HG02571 (cell line): Measurements from ENCODE around the gene VCP.

Source experiments
- ATAC-seq: cut with Tn5 transposase; IDR thresholded peaks from one replicate; pipeline ENCODE4 v1.9.1; 2021; ENCODE audit warnings: mild to moderate bottlenecking, moderate library complexity; ENCODE audit not compliant: unreplicated experiment

The VCP gene

DNA sequence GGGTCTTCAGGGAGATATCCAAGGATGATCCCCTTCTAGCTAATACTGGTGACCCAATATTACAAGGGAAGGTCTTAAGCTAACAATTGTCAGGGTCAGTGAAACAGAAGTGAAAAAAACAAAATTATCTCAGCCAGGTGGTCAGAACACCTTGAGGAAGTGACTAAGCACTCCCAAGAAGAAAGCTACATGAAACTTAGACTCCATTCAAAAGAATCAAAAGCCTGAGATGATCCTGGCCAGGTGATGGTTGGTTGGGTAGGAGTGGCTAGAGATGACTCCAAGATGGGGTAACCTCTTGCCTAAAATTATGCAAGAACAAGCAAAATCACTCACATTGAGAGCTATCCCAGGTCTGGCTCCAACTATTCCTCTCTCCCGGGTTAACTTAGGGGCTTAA is 5.4 kb downstream of the VCP start:
- ATAC-seq = no peak

DNA sequence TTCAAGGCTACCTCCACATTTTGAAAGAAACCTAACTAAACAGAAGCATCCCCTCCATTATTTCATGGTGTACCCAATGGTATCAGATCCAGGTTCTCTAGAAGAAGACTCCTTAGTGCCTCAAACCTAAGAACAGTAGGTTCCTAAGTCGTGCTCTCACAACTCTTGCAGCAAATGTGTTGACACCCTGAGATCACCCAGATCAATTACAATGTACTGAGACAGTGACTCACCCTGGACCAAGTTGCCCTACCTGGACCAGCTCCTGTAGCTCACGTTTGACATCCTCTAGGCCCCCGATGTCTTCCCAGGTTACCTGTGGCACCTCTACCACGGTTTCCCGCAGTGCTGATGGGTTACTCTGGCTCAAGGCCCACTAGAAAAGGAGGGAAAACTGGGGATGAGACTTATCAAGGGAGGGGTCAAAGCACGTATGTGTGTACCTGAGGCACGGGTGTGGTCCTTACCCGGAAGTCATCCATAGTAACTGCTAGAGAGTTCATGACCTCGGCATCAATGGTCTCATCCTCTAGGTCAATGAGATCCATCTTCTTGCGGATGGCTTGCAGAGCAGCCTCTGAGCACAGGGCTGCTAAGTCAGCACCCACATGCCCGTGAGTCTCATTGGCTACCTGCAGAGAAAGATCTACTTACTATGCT is 11.7 kb downstream of the VCP start:
- ATAC-seq = no peak

DNA sequence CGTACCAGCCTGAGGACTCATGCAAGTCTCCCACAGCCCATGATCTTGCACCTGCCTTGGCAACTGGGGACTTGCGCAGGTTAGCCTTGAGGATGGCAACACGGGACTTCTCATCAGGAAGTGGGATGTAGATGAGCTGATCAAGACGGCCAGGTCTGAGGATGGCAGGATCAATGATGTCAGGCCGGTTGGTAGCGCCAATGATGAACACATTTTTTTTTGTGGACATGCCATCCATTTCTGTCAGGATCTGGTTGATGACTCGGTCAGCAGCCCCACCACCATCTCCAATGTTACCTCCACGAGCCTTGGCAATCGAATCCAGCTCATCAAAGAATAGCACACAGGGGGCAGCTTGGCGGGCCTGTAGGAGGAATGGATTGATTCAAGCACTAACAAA is 13.0 kb downstream of the VCP start:
- no peak for ATAC-seq

DNA sequence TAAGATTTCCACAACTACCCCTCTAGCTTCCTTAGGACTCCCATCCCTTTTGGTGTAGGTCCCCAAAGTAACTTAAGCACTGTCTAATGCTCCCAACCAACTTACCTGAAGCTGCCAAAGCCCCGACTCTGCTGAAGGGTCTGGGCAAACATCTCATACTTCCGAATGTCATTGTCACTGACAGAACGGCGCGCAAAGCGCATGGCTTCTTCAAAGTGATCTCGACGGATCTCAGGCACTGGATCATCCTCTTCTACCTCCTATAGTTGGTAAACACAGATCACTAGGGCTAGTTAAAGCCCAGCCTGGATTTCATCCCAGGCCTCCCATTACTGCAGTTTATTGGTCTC is 15.2 kb downstream of the VCP start:
- ATAC-seq = no peak

DNA sequence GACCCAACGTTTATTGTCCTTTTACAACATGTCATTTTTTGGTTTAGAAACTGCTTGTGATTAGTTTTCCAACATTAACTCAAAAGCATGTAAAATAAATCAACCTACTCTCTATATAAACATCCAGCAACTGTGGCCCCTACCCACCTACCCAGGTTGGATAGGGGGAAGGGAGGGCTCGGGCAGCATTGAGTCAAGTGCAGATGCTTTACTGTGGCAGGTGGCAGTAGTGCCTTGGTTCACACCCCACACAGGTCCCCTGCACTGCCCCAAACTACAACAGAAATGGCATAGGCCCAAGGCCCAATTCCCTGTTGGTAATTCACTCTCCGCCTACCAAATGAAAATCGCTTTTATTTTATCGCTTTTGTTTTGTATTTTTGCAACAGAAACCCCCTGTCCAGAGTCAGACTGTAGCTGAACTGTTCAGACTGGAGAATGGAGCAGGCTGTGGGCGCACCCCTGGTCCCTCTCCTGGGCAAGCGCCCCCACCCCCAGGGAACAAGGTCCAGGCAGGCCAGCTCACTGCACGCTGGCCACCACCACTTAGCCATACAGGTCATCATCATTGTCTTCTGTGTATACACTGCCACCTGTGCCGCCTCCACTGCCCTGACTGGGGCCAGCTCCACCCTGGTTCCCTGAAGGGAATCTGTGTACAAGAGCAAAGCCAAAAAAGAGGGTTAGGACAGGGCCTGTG is 15.7 kb downstream of the VCP start:
- ATAC-seq = no peak

DNA sequence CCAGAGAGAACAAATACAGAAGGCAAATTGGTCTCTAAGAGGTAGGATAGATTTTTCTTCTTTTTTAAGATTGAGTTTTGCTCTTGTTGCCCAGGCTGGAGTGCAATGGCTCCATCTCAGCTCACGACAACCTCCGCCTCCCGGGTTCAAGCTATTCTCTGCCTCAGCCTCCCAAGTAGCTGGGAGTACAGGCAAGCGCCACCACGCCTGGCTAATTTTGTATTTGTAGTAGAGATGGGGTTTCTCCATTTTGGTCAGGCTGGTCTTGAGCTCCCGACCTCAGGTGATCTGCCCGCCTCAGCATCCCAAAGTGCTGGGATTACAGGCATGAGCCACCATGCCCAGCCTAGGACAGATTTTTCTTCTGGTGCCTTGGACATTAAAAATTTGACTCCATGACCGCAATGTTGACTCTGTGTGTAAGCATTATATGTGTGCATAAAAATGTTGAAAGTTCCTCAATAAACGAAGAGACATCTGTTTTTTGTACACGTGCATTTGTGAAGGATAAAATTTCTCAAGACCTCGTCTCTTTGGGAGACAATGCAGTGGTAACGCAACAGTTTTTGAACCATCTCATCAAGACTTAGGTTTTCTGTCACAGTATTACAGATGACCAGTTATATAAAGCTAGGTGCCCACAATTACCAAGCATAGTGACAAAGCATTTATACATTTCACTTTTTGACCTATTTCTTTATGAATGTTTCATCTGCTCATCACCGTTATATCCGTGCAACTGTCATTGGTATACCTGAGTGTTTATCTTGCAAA is 17.4 kb downstream of the VCP start:
- ATAC-seq = no peak

DNA sequence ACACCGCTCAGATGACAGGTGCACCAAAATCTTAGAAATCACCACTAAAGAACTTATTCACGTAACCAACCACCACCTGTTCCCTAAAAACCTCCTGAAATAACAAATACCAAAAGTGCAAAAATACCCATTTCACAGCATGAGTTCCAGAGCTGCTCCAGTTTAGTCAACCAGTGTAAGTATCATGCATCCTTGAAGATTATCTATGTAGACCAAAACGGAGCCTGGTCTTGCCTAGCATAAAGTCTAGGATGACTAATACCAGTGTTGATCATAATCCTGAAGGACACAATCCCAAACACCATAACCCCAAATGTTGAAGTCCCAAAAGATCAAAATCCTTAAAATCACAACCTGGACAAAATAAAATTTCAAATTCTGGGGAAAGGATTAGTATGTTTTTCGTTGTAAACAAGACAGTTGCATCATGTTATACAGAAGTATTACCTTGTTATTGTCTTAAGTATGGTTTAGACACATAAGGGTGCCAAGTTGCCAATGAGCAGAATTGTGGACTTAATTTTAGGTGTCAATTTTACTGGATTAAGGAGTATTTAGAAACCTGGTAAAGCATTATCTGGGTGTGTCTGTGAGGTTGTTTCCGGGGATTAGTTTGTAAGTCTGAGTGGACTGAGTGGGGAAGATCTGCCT is 18.1 kb downstream of the VCP start:
- ATAC-seq = no peak

DNA sequence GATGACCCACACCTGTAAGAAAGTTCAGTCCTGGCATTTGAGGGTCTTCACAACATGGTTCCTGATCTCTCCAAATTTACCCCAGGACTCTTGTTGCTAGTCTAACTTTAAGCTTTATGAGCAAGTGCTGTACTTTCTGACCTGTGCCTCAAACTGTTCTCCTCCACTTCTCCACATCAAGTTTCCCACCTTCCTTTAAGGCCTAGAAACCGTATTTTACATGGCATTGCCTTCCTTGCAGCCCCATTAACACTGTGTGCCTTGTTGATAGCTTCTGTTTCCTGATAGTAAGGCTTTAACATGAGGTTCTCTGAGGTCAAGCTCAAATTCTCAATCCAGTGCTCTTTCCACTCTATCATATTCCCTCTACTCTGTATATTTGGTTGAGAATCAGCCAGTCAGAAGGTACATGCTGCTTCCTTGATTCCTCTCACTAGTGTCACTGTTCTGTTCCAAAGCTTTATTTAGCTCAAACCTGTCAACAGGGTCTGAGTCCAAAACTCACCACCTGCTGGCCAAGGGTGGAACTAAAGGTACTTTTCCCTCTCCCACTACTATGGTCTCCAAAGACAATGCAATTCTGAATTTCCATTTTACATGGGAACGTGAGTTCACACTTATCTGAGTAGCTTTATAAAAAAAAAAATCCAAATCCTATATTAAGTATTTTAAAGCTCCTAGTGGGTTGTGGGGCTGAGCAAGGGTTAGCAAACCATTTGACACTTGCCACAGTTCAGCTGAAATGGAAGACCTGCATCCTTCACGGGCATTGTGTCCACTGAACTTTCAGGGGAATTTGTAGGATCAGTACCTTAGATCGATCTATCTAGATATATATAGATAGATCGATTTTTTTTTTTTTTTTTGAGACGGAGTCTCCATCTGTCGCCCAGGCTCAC is 21.1 kb downstream of the VCP start:
- ATAC-seq = no peak

DNA sequence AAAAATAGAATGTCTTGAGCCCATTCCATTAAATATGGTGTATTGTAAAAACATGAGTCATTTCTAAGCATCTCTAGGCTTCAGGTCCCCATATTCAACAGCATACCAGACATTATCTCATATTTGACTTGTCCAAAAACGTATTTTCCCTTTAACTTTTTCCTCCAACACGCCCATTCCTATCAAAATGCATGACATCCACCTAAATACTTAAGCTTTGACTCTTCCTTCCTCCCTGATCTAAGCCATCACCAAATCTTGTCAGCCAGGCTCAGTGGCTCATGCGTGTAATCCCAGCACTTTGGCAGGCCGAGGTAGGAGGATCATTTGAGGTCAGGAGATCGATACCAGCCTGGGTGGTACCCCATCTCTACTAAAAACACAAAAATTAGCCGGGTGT is 23.9 kb downstream of the VCP start:
- no peak for ATAC-seq

DNA sequence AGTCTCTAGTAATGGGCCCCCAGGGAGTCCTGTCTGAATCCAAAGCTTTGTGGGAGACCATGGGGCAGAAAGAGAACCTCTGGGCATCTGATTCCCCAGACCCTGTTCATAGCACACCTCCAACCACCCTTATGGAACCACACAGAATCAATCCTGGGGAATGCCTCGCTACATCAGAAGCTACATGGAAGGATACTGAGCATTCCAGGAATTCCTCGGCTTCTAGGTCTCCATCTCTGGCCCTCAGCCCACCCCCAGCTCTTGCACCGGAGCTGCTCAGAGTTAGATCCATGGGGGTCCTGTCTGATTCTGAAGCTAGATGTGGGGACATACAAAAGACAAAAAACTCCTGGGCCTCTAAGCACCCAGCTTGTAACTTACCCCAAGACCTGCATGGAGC is 28.4 kb downstream of the VCP start:
- ATAC-seq = no peak

DNA sequence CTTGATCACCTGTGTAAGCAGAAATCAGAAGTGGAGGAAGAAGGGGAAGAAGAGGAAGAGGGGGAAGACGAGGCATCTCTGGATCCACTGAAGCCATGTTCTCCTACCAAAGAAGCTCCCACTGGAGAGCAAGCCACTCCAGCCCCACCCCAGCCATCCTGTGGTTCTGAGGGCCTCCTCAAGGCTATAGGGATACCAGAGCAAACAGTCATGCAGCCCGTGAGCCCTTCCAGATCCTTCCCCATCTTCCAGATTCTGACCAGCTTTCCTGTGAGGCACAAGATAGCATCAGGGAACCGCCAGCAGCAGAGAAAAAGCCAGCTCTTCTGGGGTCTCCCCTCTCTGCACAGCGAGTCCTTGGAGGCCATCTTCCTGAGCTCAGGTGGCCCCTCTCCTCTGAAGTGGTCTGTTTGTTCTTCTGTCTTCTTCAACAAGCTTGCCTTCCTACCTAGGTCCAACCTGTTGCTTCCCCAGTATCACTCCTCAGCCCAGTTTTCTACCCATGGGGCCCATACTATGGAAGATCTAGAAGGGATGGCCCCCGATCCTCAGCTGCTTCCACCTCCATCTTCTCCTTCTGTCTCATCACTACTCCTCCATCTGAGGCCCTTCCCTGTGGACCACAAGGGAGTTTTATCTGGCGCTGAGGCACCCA is 29.4 kb downstream of the VCP start:
- ATAC-seq = no peak

DNA sequence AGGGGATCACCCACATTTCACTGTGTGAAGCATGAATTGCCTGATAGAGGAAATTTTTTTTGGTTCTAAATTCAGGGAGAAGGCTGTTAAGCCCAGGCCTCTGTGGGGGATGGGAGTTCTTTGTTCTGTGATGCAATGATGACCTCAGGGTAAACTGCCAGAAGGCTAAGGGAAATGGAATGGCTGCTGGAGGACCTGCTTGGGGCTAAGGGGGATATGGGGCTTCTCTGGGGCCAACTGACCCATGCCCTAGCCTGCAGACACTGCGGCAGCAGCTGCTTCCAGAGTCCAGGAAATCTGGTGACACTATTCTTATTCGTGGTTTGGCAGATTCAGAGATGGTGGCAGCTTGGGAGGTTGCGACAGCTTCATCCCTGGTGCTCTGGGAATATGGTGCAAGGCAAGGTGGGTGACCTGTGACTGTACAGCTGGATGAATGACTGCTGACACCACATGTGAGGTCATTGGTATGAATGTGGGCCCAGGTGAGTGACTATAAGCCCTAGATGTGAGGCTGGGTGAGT is 30.3 kb downstream of the VCP start:
- no peak for ATAC-seq

DNA sequence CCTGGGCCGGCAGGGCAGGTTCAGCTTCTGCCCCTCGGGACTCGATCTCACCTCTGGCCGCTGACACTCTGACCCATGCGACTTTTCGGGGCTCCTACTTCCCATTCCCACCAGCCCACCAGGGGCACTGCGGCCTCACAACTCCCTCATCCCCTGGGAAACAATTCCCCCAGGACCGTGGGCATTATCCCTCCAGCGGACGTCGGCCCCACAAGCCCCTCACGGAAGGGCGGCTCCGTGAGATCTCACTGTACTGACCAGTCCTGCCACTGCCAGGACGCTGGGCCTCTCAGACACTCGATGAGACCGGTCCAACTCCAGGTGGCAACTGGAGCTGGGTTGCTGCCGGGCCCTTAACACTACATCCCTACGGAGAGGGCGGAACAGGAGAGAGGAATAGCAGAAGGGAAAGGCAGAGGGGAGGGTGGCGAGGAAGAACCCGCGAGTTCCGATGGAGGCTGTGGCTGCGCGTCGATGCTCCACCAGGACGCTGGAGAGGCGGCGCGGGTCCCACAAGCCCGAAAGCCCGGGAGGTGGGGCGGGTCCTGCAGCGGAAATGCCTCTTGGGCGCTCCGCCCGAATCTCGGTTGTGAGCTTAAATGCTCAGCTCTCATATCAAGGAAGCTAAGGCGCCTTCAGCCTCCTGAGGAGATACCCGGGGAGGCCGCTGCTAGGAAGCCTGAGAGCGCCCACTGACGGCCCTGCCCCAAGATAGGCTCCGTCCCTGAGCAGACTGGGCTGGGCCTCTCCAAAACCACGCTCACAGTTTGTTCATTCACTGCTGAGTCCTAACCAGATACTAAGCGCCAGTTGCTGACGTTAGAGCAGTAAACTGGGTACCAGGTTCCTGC is 36.3 kb downstream of the VCP start:
- no peak for ATAC-seq

DNA sequence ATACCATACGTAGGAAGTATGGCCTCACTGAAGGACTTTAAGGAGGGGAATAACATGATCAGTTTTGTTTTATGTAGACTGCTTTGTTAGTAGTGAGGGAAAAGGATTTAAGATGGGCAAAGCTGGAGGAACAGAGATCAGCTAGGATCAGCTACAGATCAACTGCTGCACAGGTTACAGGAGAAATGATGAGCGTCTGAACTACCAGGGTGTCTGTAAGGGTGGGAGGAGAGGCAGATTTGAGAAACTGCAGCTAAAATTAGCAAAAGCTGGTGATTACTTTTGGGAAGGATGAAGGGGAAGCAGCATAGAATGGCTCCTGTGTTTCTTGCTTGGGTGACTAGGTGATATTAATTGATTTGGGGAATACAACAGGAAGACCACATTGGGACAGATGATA is 39.3 kb downstream of the VCP start:
- no peak for ATAC-seq

DNA sequence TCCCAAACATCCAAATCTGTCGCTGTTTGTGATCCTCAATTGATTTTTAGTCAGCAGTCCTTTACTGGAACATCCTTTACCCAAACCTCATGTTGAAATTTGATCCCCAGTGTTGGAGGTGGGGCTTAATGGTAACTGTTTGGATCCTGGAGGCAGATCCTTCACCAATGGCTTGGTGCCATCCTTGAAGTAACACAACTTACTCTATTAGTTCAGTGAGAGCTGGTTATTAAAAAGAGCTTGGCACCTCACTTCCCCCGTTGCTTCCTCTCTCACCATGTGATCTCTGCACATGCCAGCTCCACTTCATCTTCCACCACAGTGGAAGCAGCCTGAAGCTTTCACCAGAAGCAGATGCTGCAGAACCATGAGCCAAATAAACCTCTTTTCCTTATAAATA is 42.6 kb downstream of the VCP start:
- no peak for ATAC-seq

DNA sequence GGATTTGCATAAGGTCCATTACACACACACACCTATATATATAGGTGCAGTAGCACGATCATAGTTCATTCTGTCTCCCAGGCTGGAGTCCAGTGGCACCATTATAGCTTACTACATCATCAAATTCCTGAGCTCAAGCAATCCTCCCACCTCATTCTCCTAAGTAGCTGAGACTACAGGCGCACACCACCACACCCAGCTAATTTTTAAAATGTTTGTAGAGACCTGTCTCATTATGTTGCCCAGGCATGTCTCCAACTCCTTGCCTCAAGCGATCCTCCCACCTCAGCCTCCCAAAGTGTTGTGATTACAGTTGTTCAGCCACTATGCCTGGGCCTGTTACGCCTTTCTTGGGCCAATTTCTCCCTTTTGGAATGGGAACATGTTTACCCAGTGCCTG is 43.2 kb downstream of the VCP start:
- no peak for ATAC-seq

DNA sequence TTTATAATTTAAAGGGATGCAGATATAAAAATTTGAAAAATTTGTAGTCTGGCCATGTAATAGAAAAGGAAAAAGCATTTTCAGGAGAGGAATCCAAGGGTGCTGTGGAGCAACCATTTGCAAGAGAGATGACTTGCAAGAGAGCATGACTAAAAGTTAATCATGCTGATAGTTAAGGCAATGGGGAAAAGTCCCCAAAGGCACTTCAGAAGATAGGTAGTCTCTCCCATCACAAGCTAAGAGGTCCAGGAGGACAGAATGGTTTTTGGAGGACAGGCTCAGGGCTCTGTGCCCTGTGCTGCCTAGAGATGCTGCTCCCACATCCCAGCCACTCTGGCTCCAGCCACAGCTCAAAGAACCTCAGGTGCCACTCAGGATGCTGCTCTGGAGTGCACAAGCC is 44.1 kb downstream of the VCP start:
- ATAC-seq = no peak

DNA sequence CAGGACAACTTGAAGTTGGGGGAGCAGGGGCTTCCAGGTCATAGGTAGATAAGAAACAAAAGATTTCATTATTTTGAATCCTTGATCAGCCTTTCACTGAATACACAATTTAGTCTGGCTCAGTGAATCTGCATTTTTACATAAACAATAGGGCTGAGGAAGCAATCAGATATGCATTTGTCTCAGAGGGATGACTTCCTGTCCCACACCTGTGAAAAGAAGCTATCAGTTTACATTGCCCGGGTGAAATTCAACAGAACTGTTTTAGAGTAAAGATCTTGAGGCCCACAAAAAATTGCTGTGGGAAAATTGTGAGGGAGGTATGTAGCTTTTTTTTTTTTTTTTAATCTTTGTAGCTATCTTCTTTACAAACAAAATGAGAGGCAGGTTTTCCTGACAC is 44.6 kb downstream of the VCP start:
- no peak for ATAC-seq

DNA sequence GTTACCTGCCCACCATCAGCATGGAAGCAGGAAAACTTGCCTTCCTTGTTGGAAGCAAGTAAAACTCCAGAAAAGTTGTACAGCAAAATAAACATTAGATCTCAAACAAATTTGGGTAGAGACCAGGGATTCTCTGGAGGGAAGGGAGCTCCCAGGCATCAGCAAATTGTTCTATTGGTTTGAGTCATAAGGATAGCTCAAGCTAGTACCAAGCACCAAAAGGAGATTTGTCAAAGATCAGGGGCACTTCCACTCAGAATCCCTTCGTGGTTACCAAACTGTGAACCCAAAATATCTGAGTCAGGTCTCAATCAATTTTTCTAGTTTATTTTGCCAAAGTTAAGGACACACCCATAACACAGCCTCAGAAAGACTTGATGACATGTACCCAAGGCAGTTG is 45.1 kb downstream of the VCP start:
- ATAC-seq = no peak
